HG03060 (cell line): ENCODE measurements around the gene BRD7.

ENCODE experiments used
- ATAC-seq: cut with Tn5 transposase; IDR thresholded peaks from one replicate; pipeline ENCODE4 v1.9.1; 2021; ENCODE audit warnings: low read depth, moderate number of reproducible peaks; ENCODE audit not compliant: unreplicated experiment

Gene BRD7

DNA sequence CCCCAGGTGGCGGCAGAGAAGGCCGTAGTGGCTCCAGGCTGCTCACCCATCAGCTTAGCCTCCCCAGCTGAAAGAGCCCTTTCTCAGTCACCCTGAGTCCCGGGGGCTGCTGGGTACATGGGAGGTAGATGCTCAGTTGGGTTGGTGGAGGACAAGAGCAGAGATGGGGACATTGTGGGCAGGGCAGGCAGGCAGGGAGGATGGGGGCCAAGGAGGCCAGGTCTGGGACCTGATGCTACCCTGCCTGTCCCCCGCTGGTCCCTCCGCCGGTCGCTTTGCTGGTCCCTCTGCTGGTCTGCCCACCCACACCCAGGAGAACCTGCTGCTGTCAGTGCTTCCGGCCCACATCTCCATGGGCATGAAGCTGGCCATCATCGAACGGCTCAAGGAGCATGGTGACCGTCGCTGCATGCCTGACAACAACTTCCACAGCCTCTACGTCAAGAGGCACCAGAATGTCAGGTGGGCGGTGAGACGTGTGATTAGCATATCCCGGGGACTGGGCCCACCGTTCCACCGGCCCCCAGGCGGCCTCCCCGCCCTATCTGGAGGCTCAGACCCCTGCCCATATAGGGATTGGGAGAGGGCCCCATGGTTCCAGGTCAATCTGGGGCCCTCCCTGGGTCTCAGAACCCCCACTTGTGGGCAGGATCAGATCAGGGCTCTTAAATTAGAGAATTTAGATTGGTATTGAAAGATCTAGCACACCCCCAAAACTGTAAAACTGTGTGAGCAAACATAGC, 75.6 kb downstream of the BRD7 start:
- no peak for ATAC-seq

DNA sequence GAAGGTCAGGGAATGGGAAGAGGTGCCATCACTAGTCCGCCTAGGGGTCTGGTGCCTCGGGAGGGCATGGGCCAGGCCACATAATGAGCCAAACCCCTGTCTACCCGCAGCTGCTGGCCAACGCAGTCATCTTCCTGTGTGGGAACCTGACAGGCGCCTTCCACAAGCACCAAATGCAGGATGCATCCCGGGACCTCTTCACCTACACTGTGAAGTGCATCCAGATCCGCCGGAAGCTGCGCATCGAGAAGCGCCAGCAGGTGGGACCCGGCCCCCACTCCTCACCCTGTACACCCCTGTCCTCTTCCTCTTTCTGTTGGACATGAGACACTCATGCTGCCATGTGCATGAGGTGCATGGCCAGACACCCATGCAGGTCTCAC, 76.2 kb downstream of the BRD7 start:
- no peak for ATAC-seq

DNA sequence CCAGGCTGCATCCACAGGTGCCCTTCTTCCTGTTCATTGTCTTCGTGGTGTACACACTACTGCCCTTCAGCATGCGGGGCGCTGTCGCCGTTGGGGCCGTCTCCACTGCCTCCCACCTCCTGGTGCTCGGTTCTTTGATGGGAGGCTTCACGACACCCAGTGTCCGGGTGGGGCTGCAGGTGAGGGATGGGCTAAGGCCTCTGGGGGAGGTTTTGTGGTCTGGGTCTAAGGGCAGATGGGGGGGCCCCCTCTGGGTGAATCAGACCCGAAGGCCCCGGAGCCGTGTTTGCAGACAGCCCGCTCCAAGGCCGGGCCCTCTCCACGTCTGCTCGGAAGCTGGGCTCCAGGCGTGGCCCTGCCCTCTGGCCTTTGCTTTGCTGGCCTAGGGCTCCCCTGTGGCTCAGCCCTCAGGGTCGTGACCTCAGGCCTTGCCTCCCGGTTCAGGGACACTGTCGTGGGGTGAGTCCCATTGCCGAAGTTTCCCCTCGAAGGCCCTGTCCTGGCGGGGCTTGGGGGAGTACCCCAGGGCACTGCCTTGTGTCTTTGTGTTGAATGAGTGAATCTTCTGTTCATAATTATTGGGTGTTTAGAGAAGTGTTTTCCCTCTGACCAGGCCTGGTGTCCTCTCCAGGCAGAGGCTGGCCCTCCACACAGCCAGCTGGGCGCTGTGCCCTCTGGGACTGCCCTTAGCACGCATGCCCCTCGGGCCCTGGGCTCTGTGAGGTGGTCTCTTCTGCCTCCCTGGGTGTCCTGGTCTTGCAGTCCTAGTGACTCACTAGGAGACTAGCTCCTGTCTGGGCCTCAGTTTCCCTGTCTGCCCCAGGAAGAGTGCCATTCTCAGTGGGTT, 76.8 kb downstream of the BRD7 start:
- ATAC-seq: no peak

DNA sequence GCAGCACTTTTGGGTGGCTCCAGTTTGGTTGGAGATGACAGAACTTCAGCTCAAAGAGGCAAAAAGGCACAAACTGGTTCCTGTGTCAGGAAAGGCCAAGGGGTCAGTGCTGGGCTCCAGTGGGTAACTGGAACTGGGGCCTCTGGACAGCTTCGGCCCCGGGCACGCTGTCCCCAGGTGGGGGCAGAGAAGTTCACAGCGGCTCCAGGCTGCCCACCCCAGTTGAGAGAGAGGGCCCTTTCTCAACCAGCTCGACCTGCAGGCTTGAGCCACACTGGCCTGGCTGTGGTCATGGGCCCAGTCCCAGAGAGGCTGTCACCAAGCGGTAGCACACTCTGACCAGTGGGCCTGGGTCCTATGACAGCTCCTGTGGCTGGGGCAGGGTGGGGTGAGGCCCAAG, 77.9 kb downstream of the BRD7 start:
- ATAC-seq: no peak

DNA sequence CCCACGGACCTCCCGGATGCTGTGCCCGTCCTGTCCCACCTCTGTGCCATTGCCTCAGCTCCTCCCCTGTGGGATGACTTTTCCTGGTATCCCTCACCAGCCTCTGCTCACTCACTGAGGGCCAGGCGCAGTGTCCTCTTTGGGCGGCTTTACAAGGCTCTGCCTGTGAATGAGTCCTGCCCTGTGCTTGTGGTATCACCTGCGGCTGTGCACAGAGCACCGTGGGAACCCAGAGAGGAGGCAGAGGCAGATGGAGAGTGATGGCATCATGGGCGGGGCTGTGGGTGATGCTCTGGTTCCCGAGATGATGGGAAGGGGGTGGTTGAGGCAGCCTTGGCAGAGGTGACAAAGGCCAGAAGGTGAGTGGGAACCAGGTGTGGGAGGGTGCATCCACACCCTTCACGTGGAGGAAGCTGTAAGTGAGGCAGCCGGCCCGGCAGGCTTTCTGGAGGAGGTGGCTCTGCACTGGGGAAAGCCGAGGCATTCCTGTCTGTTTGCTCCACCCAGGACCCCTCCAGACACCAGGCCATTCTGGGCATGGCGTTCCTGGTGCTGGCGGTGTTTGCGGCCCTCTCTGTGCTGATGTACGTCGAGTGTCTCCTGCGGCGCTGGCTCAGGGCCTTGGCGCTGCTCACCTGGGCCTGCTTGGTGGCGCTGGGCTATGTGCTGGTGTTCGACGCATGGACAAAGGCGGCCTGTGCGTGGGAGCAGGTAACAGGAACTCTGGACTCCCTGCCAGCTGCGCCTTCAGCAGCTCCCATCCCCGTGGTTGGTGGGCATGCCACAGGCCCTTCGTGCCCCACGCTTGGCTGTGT, 78.6 kb downstream of the BRD7 start:
- ATAC-seq: no peak

DNA sequence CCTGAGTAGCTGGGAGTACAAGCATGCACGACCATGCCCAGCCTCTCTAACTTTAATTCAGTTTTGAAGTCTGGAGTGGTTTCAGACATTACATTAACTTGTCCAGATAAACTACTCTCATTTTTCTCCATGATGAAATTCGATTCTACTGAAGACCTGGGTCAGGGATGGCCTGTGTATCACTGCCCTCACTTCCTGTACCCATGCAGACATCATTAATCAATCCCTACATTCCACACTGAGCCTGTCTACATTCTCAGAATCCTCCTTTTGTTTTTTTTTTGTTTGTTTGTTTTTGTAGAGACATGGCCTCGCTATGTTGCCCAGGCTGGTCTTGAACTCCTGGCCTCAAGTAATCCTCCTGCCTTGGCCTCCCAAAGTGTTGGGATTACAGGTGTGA, 79.9 kb downstream of the BRD7 start:
- ATAC-seq: no peak

DNA sequence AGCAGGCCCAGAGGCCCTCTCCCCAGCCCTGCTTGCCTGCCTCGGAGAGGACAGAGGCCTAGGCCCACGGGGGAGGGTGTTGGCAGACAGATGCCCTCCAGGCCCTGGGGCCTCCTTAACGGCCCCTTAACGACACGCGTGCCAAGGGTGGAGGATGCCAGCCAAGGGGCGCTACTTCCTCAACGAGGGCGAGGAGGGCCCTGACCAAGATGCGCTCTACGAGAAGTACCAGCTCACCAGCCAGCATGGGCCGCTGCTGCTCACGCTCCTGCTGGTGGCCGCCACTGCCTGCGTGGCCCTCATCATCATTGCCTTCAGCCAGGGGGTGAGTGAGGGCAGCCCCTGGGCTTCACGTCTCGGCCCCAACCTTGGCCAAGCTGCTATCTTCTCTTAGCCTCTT, 80.8 kb downstream of the BRD7 start:
- no peak for ATAC-seq

DNA sequence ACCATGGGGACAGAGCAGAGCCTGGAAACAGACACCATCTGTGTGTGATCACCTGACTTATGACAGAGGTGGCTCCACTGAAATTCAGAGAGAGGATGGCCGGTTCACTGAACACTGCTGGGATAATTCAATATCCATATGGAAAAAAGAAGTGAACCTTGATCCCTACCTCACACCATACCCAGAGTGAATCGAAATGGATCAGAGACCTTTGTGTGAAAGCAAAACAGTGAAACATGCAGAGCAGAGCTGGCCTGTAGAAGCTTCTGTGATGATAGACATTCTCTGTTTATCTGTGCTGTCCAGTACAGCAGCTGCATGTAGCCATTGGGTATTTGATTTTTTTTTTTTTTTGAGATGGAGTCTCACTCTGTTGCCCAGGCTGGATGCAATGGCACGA, 82.1 kb downstream of the BRD7 start:
- no peak for ATAC-seq

DNA sequence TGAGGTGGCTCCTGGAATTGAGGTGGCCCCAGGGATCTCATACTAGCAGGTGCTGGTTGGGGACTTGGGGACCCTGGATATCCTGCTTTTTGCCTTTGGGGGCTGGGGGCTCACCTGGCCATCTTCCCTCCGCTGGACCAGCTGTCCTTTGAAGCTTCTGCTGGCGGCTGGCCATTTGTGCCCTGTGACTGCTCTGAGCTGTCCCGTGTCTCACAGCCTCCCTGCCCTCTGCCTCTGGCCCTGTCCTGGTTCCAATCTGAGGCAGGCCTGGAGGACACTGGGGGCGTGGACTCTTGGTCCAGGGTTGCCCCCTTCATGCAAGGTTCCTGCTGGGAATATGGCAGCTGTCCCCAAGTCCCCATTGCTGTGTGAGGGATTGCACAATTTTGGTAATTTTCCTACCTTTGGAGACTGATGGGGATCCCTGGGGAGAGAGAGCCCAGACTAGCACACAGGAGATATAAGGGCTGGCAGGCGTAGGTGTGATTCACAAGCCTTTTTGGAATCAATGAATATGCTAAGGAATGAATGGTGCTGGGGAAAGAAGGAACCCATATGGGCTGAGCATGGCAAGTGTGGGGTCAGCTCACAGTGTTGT, 83.3 kb downstream of the BRD7 start:
- no peak for ATAC-seq

DNA sequence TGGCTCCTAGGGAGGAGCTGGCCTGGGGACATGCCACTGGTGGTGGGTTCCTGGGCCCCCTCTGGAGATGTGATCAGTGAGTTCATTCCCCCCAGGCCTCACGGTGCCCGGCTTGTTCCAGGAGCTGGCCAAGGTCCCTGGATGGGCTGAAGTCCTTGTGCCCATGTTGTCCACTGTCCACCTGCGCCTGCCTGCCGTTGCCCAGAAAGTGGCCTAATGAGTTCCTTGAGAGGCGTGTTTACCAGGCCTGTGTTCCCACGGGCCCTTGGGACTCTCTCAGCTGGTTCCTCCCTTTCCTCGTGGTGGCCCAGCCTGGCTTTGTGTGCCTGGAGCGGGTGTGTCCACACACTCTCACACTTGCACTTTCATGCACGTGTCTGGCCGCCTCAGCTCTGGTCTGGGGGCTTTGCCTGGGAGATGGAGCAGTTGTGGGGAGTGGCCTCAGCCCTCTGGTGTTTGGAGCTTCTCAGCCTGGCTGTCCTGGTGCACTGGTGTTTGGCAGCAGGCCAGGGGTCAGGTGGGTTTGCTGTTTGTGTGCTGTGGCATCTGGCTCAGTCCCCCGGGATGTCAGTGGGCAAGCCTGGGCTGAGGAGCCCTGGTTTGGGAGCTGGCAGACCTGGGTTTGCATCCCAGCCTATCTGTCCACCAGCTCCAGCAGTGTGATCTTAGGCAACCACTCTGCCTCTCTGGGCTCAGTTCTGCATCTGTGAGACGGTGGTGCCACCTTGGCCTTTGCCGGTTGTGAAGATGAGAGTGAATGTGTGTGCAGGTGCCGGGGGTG, 84.5 kb downstream of the BRD7 start:
- no peak for ATAC-seq

DNA sequence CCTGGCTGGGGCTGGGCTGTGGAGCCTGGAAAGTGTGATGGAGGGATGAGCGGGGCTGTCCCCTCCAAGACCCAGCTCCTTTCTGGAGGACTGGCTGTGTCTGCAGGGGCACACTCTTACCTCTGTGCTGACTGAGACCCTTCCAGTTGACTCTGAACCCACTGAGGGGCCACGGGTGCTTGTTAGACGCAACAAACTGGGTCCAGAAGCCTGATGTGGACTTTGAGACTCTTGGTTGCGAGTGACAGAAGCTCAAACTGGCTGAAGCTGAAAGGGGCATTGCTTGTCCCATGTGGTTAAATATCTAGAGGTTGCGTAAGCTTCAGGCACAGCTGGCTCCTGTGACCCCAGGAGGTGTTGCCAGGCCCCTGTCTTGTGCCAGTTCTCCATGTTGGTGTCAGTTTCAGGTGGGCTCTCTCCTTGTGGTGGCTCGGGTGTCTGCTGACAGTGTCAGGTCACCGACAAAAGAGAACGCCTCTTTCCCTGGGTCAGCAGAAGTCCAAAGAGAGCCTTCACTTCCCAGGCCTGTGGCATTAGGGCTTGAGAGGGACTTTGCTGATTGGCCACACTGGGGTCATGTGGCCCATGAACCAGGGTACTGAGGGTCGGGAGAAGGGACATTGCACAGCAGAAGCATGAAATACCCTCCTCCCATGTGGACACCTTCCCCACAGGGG, 85.7 kb downstream of the BRD7 start:
- no peak for ATAC-seq

DNA sequence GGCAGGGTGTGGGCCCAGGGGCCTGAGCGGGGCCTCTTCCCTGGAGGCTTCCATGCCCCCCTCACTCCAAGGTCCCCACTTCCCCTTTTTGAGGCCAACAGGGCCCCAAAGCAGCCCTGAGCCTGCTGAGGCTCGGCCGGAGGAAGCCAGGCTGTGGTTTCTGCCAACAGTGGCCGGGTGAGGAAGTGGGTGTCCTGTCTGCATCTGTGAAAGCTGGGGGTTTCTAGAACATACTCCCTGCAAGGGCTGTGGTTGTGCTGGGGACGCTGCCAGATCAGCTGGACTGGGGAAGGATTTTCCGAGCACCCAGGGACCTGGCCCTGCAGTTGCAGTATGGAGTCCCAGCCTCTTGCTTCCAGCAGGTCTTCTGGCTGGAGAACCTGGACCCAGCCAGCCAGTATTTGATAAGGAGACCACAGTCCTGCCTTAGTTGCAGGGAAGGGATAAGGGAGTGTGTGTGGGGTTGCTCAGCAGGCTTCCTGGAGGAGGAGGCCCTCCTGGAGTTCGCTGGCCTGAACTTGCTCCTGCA, 86.7 kb downstream of the BRD7 start:
- ATAC-seq: peak; percentile 92

DNA sequence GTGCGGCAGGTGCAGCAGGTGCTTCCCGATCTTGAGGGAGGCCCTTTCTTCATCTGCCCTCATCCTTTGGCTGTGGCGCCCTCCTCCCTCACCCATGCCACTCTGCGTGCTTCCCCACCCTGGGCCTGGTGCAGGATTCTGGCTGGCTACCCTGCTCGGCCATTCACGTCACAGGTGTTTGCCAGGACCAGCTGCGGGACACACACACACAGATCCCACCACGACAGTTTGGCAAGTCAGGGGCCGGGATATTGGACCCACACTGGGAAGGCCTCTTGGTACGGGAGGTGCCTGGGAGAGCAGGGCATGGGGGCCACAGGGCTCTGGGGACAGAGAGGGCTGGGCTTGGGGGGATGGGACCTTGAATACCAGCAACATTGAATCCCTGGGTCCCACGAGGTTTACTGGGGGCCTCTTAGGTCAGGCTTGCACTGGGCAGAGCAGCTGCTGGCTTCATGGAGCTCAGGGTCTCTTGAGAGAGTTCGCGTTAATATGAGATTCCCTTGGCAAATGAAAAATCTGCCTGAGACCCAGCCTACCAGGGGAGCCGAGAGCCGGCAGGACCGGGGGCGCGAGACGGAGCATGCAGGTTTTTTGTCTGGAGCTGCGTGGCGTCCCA, 87.3 kb downstream of the BRD7 start:
- ATAC-seq: peak; percentile 3

DNA sequence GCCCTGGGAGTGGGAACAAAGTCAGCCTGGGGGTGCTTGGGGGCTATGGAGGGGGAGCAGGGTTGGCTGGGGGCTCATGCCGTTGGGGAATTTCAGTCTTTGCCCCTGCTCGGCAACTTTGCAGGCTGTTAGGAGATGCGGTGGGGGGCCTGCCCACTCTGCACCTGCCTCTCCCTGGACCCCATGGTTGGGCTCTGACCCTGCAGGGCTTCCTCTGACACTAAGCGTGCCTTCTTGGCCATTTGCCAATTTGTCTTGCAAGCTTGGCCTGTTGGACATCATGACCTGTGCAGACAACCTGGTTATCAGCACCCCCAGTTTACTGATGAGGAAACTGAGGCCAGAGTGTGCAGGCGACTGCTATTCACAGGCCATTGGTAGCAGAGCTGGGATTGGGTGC, 87.9 kb downstream of the BRD7 start:
- no peak for ATAC-seq

DNA sequence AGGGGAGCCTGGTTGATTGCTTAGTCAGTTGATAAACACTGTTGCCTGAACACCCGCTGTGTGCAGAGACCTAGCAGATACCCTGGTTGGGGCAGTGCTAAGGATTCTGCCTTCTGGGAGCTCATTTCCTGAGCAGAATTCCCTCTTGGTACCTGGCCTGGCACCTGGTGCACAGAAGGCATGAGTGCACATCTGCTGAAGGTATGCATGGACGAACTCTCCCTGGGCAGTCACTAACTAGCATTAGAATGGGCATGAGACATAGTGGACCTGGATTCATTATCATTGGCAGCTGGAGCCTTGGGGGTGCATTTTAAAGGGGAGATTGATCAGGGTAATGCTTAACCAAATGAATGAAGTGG, 89.3 kb downstream of the BRD7 start:
- ATAC-seq: no peak

DNA sequence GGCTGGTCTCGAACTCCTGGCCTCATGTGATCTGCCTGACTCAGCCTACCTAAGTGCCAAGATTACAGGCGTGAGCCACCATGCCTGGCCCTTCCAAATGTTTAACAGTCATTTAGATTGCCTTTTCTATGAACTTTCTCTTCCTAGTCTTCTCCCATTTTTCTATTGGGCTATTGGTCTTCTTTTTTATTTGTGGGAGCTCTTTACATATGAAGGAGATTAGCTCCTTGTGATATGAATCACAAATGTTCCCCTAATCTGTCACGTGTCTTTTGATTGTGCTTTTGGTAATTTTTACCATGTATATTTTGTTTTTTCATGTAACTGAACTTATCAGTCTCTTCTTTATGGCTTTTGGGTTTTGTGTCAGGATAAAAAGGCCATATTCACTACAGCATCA, 90.5 kb downstream of the BRD7 start:
- ATAC-seq: no peak

DNA sequence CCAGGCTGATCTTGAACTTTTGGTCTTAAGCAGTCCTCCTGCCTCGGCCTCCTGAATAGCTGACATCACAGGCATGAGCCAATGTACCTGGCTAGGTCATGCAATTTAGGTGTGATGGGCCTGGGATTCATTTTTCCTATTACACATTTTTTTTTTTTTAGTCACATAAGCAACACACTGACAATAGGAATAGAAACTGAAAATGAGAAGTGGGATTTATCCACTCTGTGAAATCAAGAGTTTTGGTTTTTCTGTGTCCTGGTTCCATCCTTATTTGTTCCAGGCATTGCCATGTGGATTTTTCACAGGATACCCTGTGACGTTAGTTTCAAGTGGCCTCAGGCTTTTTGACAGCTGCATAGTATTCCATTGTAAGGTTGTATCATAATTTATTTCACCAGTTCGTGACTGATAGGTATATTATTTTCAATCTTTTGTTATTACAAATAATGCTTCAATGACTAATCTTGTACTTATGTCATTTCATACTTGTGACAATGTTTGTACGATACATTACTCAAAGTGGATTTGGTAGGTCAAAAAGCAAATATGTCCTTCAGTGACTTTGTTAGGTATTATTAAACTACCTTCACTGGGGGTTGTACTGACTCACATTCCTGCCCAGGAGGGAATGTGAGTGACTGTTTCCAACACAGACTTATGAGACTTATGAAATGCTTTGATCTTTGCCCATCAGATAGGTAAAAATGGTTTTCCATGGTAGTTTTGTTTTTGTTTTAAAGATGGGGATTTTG, 91.8 kb downstream of the BRD7 start:
- ATAC-seq: no peak

DNA sequence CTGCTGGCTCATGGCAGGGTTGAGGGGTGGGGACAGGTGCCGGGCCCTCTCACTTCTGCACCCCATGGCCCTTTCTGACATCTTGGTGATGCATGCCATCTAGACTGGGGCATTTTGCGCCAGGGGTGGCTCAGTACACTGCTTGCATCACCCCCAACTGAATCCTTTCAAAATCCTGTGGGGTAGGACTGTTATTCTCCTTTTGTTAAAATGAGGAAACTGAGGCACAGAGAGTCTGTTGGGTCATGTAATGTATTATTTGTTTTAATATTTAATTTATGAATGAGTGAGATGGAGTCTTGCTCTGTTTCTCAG, 92.5 kb downstream of the BRD7 start:
- no peak for ATAC-seq
